HG03342 (cell line): ENCODE data around the gene LUC7L3.

Experiments
- ATAC-seq: cut with Tn5 transposase; IDR thresholded peaks from one replicate; pipeline ENCODE4 v1.9.1; 2021; ENCODE audit warnings: mild to moderate bottlenecking, moderate library complexity; ENCODE audit not compliant: unreplicated experiment

The LUC7L3 gene

GRCh38 chr17:50749245-50749644 lies 29.8 kb downstream of the LUC7L3 start:
- ATAC-seq = no peak

- ATAC-seq = no peak
These were observed 35.1 kb downstream of the LUC7L3 start for GRCh38 chr17:50754521-50754920.

- no peak for ATAC-seq
These were observed 39.1 kb downstream of the LUC7L3 start for GRCh38 chr17:50758524-50758923.

- no peak for ATAC-seq
These were observed 39.7 kb downstream of the LUC7L3 start for GRCh38 chr17:50758989-50759544.

GRCh38 chr17:50762177-50762576 lies 42.8 kb downstream of the LUC7L3 start:
- no peak for ATAC-seq

- no peak for ATAC-seq
These were observed 44.5 kb downstream of the LUC7L3 start for GRCh38 chr17:50763716-50764475.

GRCh38 chr17:50764734-50765149 lies 45.3 kb downstream of the LUC7L3 start:
- no peak for ATAC-seq

- peak; percentile 54 for ATAC-seq
These were observed 46.2 kb downstream of the LUC7L3 start for GRCh38 chr17:50765454-50766221.

GRCh38 chr17:50766222-50767023 lies 47.0 kb downstream of the LUC7L3 start:
- no peak for ATAC-seq

GRCh38 chr17:50767030-50767429 lies 47.6 kb downstream of the LUC7L3 start:
- no peak for ATAC-seq

GRCh38 chr17:50767446-50767845 lies 48.0 kb downstream of the LUC7L3 start, which contains the start of gene ANKRD40CL:
Gene ANKRD40CL, minus strand, starts transcription at chr17:50767518. Its CDS starts 605 bp downstream, at chr17:50766913.
- ATAC-seq = no peak

- no peak for ATAC-seq
These were observed 49.0 kb downstream of the LUC7L3 start for GRCh38 chr17:50768346-50768761.

GRCh38 chr17:50769884-50770283 lies 50.5 kb downstream of the LUC7L3 start:
- no peak for ATAC-seq

- no peak for ATAC-seq
These were observed 50.9 kb downstream of the LUC7L3 start for GRCh38 chr17:50770346-50770745.

- ATAC-seq = peak; percentile 79
These were observed 52.8 kb downstream of the LUC7L3 start for GRCh38 chr17:50771991-50772785.

- ATAC-seq = no peak
These were observed 54.9 kb downstream of the LUC7L3 start for GRCh38 chr17:50774225-50774803.

- ATAC-seq = no peak
These were observed 56.5 kb downstream of the LUC7L3 start for GRCh38 chr17:50775926-50776325.

GRCh38 chr17:50778471-50778870 lies 59.1 kb downstream of the LUC7L3 start:
- ATAC-seq = no peak

GRCh38 chr17:50778988-50779387 lies 59.6 kb downstream of the LUC7L3 start:
- no peak for ATAC-seq
